AG10803 (cell line): ENCODE data around the gene HOXB8.

Experiments
- DNase-seq: peaks from one replicate; pipeline ENCODE4 v3.0.0; 2010; ENCODE audit warnings: low read depth
- H3K4me3 ChIP-seq: 2 replicates; pipeline ENCODE4 v1.5.1; 2011; ENCODE audit warnings: mild to moderate bottlenecking, low read length, control low read depth
- CTCF ChIP-seq: conservative IDR thresholded peaks from 2 replicates; pipeline ENCODE4 v1.5.1; 2011; ENCODE audit warnings: mild to moderate bottlenecking, low read length, control low read depth, inconsistent platforms

HOXB8 gene

GRCh38 chr17:48642059-48642842 lies 27.2 kb upstream of the HOXB8 start:
- peak overlapping the region; percentile 67 for H3K4me3 ChIP-seq
- TF ChIP-seq CTCF, result no peak
- DNase-seq, result peak; percentile 59

GRCh38 chr17:48641541-48642058 lies 26.5 kb upstream of the HOXB8 start:
- no peak for DNase-seq
- TF ChIP-seq CTCF, result no peak
- H3K4me3 ChIP-seq, result no peak overlapping the region; the same call in 1 of the 2 replicates

- DNase-seq, result no peak
- no peak overlapping the region for H3K4me3 ChIP-seq
- no peak for TF ChIP-seq CTCF
These were observed 25.7 kb upstream of the HOXB8 start for GRCh38 chr17:48640858-48641180.

- TF ChIP-seq CTCF, result no peak
- H3K4me3 ChIP-seq, result no peak overlapping the region
- no peak for DNase-seq
These were observed 25.1 kb upstream of the HOXB8 start for GRCh38 chr17:48639982-48640857.

GRCh38 chr17:48639136-48639535 lies 24.0 kb upstream of the HOXB8 start:
- no peak overlapping the region for H3K4me3 ChIP-seq
- DNase-seq, result no peak
- no peak for TF ChIP-seq CTCF

- no peak for TF ChIP-seq CTCF
- peak; percentile 98 for DNase-seq
- H3K4me3 ChIP-seq, result no peak overlapping the region
These were observed 22.5 kb upstream of the HOXB8 start for GRCh38 chr17:48637323-48638260.
